PC-9 (cell line): ENCODE results near the gene CTXND2. TPM values are rescaled to one million over a fixed set of nuclear protein-coding genes. Genes with fewer than 3 reads are reported as not detected.
"Not testable (repeated sequence)": the region's sequence is repeated elsewhere in the genome, so short reads cannot be mapped to it uniquely, and the experiment has no call there.

Experiments
- BruUV-seq: library from RNA; stranded (reverse); fragments of 400-500 nt; replicated peaks from 2 replicates; lab custom pipeline; 2021; lab: Mats Ljungman, UMichigan
- CTCF ChIA-PET: fragments of 300-600 bp; sonication (Branson Sonifier 250); formaldehyde crosslinking; loops from one replicate; lab custom pipeline; 2022; ENCODE audit warnings: antibody characterized with exemption; lab: Charles Lee
- POLR2A ChIA-PET: fragments of 300-600 bp; sonication (Branson Sonifier 250); formaldehyde crosslinking; loops from one replicate; lab custom pipeline; 2022; ENCODE audit warnings: antibody characterized with exemption; ENCODE audit not compliant: unreplicated experiment; lab: Charles Lee
- DNase-seq, 2 experiments: peaks; one replicate each; pipeline versions ENCODE4 v3.0.0 to v3.0.0-alpha.2; 2015 to 2022; ENCODE audit warnings: mixed read lengths in 1 of 2
- H2AFZ ChIP-seq: fragments of 200-600 bp; sonication (generic); 2 replicates; pipeline ENCODE4 v1.8.1; 2017; ENCODE audit warnings: antibody characterized with exemption
- H3F3A ChIP-seq: fragments of 200-600 bp; sonication (generic); 2 replicates; pipeline ENCODE4 v1.8.1; 2017; ENCODE audit warnings: antibody characterized with exemption, mild to moderate bottlenecking, low read depth; ENCODE audit not compliant: insufficient read depth
- H3K27ac ChIP-seq: fragments of 200-600 bp; sonication (generic); 2 replicates; pipeline ENCODE4 v1.6.1; 2016; ENCODE audit warnings: mixed run types
- H3K27me3 ChIP-seq: fragments of 200-600 bp; sonication (generic); 2 replicates; pipeline ENCODE4 v1.6.1; 2016; ENCODE audit warnings: low read depth, mixed run types; ENCODE audit not compliant: insufficient read depth
- H3K36me3 ChIP-seq: fragments of 200-600 bp; sonication (generic); 2 replicates; pipeline ENCODE4 v1.6.1; 2016; ENCODE audit warnings: low read depth, mixed run types
- H3K4me1 ChIP-seq: fragments of 200-600 bp; sonication (generic); replicated peaks from 2 replicates; pipeline ENCODE4 v1.6.1; 2016; ENCODE audit warnings: mixed run types; ENCODE audit not compliant: insufficient read depth
- H3K4me2 ChIP-seq: fragments of 200-600 bp; sonication (generic); 2 replicates; pipeline ENCODE4 v1.6.1; 2017; ENCODE audit warnings: mixed run types
- H3K4me3 ChIP-seq: fragments of 200-600 bp; sonication (generic); 2 replicates; pipeline ENCODE4 v1.6.1; 2016; ENCODE audit warnings: mixed run types
- H3K79me2 ChIP-seq: fragments of 200-600 bp; sonication (generic); 2 replicates; pipeline ENCODE4 v1.6.1; 2017; ENCODE audit warnings: low read depth, mixed run types
- H3K9me2 ChIP-seq: fragments of 200-600 bp; sonication (generic); 2 replicates; pipeline ENCODE4 v1.8.1; 2017; ENCODE audit warnings: mild to moderate bottlenecking; ENCODE audit not compliant: insufficient read depth
- H3K9me3 ChIP-seq: fragments of 200-600 bp; sonication (generic); 2 replicates; pipeline ENCODE4 v1.8.1; 2016; ENCODE audit warnings: low read depth; ENCODE audit not compliant: insufficient read depth
- H4K20me1 ChIP-seq: fragments of 200-600 bp; sonication (generic); 2 replicates; pipeline ENCODE4 v1.8.1; 2017; ENCODE audit not compliant: insufficient read depth
- EZH2 ChIP-seq: fragments of 200-600 bp; sonication (generic); IDR thresholded peaks from 2 replicates; pipeline ENCODE4 v1.8.0; 2017; ENCODE audit warnings: antibody characterized with exemption, low read depth
- intact Hi-C: fragments of 100-400 bp; cut with micrococcal nuclease; formaldehyde crosslinking; loops from one replicate; pipeline ENCODE4 v1.10.0; 2022; ENCODE audit not compliant: unreplicated experiment
- total RNA-seq: library from RNA; stranded (reverse); gene quantifications from 2 replicates; pipeline ENCODE4 v1.2.3, GENCODE V29; 2021
- TF ChIP-seq, protein P1 (sequence below): fragments of 200-600 bp; sonication (generic); conservative IDR thresholded peaks from 2 replicates; pipeline ENCODE4 v1.6.1; 2017; ENCODE audit warnings: mixed run types, antibody characterized with exemption, mild to moderate bottlenecking, moderate library complexity

CTXND2 gene
- total RNA-seq, 1 experiment from 2014 or later: not detected

DNA sequence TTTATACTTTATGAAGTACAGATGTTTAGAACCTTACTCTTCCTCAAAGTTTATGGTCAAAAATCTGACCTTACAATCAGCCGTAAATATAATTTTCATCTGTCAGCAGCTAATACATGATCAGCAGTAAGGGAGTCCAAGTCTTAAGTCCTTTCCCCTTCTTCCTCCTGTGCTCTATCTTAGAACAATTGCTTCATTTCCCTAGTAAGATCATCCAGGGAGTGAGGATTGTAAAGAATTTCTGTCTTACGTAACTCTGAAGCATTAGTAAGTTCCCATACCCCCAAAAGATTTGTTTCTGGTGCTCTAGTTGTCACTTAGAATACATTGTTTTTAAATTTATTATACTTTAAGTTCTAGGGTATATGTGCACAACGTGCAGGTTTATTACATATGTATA, 41.4 kb downstream of the CTXND2 start:
- Histone ChIP-seq H3K9me2 (no peaks in the 10 kb centered on the region), H3K79me2 (peaks cover 20% of the 10 kb centered on the region), H3K4me1 (peaks cover 8% of the 10 kb centered on the region; the same call in 1 of the 2 replicates), H3K27ac (no peak overlapping the region), H3K27me3 (no peaks in the 10 kb centered on the region), H3F3A (peaks cover 15% of the 10 kb centered on the region; the same call in 1 of the 2 replicates), H3K9me3 (peaks cover 4% of the 10 kb centered on the region; the same call in 1 of the 2 replicates), H3K36me3 (peaks cover 42% of the 10 kb centered on the region), H3K4me3 (no peak overlapping the region), H3K4me2 (no peak overlapping the region), H2AFZ (no peak overlapping the region), H4K20me1 (no peaks in the 10 kb centered on the region)
- BruUV-seq: no TSS peak
- intact Hi-C loops: no loop called here
- POLR2A ChIA-PET: no interaction called here
- CTCF ChIA-PET: no interaction called here
- no peak for DNase-seq
- no peak for TF ChIP-seq EZH2
- TF ChIP-seq, protein P1, sequence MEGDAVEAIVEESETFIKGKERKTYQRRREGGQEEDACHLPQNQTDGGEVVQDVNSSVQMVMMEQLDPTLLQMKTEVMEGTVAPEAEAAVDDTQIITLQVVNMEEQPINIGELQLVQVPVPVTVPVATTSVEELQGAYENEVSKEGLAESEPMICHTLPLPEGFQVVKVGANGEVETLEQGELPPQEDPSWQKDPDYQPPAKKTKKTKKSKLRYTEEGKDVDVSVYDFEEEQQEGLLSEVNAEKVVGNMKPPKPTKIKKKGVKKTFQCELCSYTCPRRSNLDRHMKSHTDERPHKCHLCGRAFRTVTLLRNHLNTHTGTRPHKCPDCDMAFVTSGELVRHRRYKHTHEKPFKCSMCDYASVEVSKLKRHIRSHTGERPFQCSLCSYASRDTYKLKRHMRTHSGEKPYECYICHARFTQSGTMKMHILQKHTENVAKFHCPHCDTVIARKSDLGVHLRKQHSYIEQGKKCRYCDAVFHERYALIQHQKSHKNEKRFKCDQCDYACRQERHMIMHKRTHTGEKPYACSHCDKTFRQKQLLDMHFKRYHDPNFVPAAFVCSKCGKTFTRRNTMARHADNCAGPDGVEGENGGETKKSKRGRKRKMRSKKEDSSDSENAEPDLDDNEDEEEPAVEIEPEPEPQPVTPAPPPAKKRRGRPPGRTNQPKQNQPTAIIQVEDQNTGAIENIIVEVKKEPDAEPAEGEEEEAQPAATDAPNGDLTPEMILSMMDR: no peak

DNA sequence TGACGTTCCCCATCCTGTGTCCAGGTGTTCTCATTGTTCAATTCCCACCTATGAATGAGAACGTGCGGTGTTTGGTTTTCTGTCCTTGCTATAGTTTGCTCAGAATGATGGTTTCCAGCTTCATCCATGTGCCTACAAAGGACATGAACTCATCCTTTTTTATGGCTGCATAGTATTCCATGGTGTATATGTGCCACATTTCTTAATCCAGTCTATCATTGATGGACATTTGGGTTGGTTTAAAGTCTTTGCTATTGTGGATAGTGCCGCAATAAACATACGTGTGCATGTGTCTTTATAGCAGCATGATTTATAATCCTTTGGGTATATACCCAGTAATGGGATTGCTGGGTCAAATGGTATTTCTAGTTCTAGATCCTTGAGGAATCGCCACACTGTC, 41.8 kb downstream of the CTXND2 start:
- DNase-seq, H2AFZ ChIP-seq, H3K4me2 ChIP-seq, H3K4me1 ChIP-seq, H3K27ac ChIP-seq, H3K27me3 ChIP-seq, H3K9me2 ChIP-seq, BruUV-seq, H3K4me3 ChIP-seq, POLR2A ChIA-PET, H3K9me3 ChIP-seq, intact Hi-C loops, CTCF ChIA-PET, H4K20me1 ChIP-seq: not testable (repeated sequence)
- Histone ChIP-seq H3F3A (peaks cover 13% of the 10 kb centered on the region; the same call in 1 of the 2 replicates), H3K36me3 (peaks cover 42% of the 10 kb centered on the region), H3K79me2 (peaks cover 20% of the 10 kb centered on the region)

DNA sequence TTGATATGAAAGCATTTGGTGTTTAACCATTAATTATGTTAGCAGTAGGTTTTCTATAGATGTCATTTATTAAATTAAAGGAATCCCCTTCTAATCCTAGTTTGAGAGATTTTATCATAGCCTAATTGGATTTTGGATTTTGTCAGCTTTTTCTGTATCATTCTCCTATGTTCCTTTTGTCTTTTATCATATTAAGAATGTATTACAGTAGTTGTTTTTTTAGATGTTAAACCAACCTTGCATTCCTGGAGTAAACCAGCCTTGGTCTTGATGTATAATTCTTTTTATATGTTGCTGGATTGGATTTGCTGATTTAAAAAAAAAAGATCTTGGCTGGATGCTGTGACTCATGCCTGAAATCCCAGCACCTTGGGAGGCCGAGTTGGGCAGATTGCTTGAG, 44.8 kb downstream of the CTXND2 start:
- Histone ChIP-seq H3K4me1 (peaks cover 8% of the 10 kb centered on the region; the same call in 1 of the 2 replicates), H3K9me3 (peaks cover 4% of the 10 kb centered on the region; the same call in 1 of the 2 replicates), H3K36me3 (peaks cover 58% of the 10 kb centered on the region), H2AFZ (no peak overlapping the region), H3K4me3 (no peak overlapping the region), H4K20me1 (no peaks in the 10 kb centered on the region), H3K27ac (no peak overlapping the region), H3K27me3 (no peaks in the 10 kb centered on the region), H3F3A (0 out of 2 replicates have a peak, but pooled peaks cover 9% of the 10 kb centered on the region), H3K9me2 (no peaks in the 10 kb centered on the region), H3K79me2 (peaks cover 23% of the 10 kb centered on the region), H3K4me2 (no peak overlapping the region)
- TF ChIP-seq, protein P1: no peak
- no peak for TF ChIP-seq EZH2
- BruUV-seq: no TSS peak
- intact Hi-C loops: no loop called here
- ChIA-PET CTCF (no interaction called here), POLR2A (no interaction called here)
- DNase-seq: no peak

DNA sequence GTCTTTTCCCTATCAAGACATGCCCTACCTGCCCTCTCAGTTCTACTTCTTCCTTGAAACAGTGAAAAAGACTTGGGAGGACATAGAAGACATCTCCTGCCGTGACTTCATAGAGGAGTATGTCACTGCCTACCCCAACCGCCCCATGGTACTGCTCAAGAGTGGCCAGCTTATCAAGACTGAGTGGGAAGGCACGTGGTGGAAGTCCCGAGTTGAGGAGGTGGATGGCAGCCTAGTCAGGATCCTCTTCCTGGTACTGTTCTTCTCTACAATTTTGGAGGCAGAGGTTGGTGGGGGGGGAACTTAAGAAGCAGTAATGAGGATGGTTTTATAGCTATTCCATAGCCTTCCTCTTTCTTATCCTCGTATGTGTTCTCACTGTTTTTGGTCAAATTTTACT, 57.9 kb downstream of the CTXND2 start:
- ChIA-PET POLR2A (no interaction called here), CTCF (no interaction called here)
- Histone ChIP-seq H2AFZ (no peak overlapping the region), H3K9me2 (no peaks in the 10 kb centered on the region), H3K4me2 (no peak overlapping the region), H3K27me3 (no peaks in the 10 kb centered on the region), H3F3A (peaks cover 8% of the 10 kb centered on the region; the same call in 1 of the 2 replicates), H3K4me3 (no peak overlapping the region), H4K20me1 (no peaks in the 10 kb centered on the region), H3K9me3 (no peaks in the 10 kb centered on the region), H3K79me2 (no peaks in the 10 kb centered on the region), H3K27ac (no peak overlapping the region), H3K36me3 (peaks cover 70% of the 10 kb centered on the region), H3K4me1 (no peaks in the 10 kb centered on the region)
- no TSS peak for BruUV-seq
- intact Hi-C loops: no loop called here
- DNase-seq: no peak
- TF ChIP-seq, protein P1: no peak
- no peak for TF ChIP-seq EZH2
